Ectodermal cell (in vitro differentiated cells): Measurements from ENCODE around the gene LRP1.

Experiments used
- H3K27ac ChIP-seq: 2 replicates; pipeline ENCODE4 v1.7.0; 2013; ENCODE audit warnings: mild to moderate bottlenecking, low read depth, low read length; ENCODE audit not compliant: insufficient read depth, poor library complexity, severe bottlenecking
- H3K27me3 ChIP-seq: 2 replicates; pipeline ENCODE4 v1.7.0; 2013; ENCODE audit warnings: mild to moderate bottlenecking, low read length; ENCODE audit not compliant: insufficient read depth, control insufficient read depth, poor library complexity, severe bottlenecking
- H3K36me3 ChIP-seq: one replicate; pipeline ENCODE4 v1.7.0; 2013; ENCODE audit warnings: low read length; ENCODE audit not compliant: control insufficient read depth, insufficient read depth
- H3K4me1 ChIP-seq: one replicate; pipeline ENCODE4 v1.7.0; 2013; ENCODE audit warnings: low read length; ENCODE audit not compliant: control insufficient read depth, insufficient read depth
- H3K4me3 ChIP-seq: 2 replicates; pipeline ENCODE4 v1.7.0; 2013; ENCODE audit warnings: low read depth, low read length, control low read depth; ENCODE audit not compliant: insufficient read depth
- H3K9me3 ChIP-seq: 2 replicates; pipeline ENCODE4 v1.7.0; 2013; ENCODE audit warnings: mild to moderate bottlenecking, low read length, moderate library complexity; ENCODE audit not compliant: control insufficient read depth
- WGBS, 2 experiments: methylation state at CpG; one replicate each; pipeline ENCODE4 v1.1.7; 2013; ENCODE audit warnings: missing lambda C conversion rate in 2 of 2; 5-methylcytosine and 5-hydroxymethylcytosine counted together

Gene LRP1

DNA sequence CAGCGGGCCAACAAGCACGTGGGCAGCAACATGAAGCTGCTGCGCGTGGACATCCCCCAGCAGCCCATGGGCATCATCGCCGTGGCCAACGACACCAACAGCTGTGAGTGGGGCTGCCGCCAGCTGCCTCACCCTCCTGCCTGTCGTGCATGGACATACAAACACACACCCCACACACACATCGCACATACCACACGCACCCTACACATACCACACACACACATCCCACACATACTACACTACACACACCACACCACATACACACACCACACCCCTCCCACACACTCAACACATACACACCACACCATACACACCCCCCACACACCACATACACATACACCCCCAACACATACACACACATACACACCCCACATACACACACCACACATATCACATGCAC is 63.1 kb downstream of the LRP1 start:
- 94 to 96% methylated on average over 11 of the region's 11 CpGs for WGBS, 2 experiments
- no peak overlapping the region for H3K4me3 ChIP-seq

DNA sequence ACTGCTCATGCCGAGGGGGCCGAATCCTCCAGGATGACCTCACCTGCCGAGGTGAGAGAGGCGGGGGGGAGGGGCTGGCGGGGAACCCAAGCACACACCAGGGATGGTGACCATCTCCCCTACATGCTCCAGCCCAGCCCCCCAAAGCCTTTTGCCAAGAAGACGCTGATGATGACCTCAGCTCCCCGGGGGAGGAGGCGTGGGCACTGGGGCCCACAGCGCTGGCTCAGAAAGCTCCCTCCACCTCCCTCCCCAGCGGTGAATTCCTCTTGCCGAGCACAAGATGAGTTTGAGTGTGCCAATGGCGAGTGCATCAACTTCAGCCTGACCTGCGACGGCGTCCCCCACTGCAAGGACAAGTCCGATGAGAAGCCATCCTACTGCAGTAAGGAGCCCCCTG is 64.6 kb downstream of the LRP1 start:
- H3K9me3 ChIP-seq: no peaks in the 10 kb centered on the region
- H3K36me3 ChIP-seq: peaks cover 57% of the 10 kb centered on the region
- no peak overlapping the region for H3K4me3 ChIP-seq
- no peak overlapping the region for H3K27ac ChIP-seq
- 94 to 97% methylated on average over 16 of the region's 16 CpGs for WGBS, 2 experiments
- H3K27me3 ChIP-seq: no peaks in the 10 kb centered on the region
- H3K4me1 ChIP-seq: no peaks in the 10 kb centered on the region

More for the DNA sequence above, 63.1 kb downstream of the LRP1 start:
- H3K27ac ChIP-seq: no peak overlapping the region
- H3K27me3 ChIP-seq: no peaks in the 10 kb centered on the region
- H3K4me1 ChIP-seq: no peaks in the 10 kb centered on the region
- H3K9me3 ChIP-seq: no peaks in the 10 kb centered on the region
- peaks cover 61% of the 10 kb centered on the region for H3K36me3 ChIP-seq

DNA sequence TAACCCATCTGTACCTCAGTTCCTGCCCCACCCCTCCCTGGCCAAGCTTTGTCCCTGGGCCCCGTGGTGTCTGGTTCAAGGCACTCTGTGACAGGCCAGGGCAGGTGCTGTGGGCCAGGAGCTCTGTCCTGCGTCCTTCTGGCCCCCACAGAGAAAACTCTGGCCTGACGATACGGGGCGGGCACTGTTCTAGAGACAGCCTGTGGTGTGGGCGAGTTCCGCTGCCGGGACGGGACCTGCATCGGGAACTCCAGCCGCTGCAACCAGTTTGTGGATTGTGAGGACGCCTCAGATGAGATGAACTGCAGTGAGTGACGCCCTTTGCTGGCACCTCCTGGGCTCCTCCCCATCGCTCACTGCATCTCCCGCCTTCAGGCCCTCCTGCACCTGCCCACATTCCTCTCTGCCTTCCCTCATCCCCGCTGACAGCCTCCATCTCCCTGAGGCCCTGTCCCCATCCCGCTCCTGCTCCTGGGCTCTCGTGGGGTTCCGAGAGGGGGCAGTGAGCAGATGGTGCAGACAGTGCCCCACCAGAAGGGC is 65.5 kb downstream of the LRP1 start:
- Histone ChIP-seq H3K4me1 (no peaks in the 10 kb centered on the region), H3K36me3 (peaks cover 64% of the 10 kb centered on the region), H3K4me3 (no peak overlapping the region), H3K27me3 (no peaks in the 10 kb centered on the region), H3K9me3 (no peaks in the 10 kb centered on the region), H3K27ac (no peak overlapping the region)
- WGBS, 2 experiments: 89 to 90% methylated on average over 19 of the region's 19 CpGs

DNA sequence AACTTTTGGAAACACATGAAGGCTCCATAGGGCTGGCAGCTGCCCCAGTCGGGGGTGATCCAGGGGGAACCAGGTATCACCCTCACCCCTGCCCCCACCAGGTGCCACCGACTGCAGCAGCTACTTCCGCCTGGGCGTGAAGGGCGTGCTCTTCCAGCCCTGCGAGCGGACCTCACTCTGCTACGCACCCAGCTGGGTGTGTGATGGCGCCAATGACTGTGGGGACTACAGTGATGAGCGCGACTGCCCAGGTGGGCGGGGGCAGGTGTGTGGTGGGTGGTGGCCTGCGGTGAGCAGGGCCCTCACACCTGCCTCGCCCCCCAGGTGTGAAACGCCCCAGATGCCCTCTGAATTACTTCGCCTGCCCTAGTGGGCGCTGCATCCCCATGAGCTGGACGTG is 66.0 kb downstream of the LRP1 start:
- peaks cover 68% of the 10 kb centered on the region for H3K36me3 ChIP-seq
- WGBS, 2 experiments: 94 to 96% methylated on average over 18 of the region's 18 CpGs
- no peaks in the 10 kb centered on the region for H3K4me1 ChIP-seq
- no peaks in the 10 kb centered on the region for H3K27me3 ChIP-seq
- no peaks in the 10 kb centered on the region for H3K9me3 ChIP-seq
- H3K27ac ChIP-seq: no peak overlapping the region
- H3K4me3 ChIP-seq: no peak overlapping the region

DNA sequence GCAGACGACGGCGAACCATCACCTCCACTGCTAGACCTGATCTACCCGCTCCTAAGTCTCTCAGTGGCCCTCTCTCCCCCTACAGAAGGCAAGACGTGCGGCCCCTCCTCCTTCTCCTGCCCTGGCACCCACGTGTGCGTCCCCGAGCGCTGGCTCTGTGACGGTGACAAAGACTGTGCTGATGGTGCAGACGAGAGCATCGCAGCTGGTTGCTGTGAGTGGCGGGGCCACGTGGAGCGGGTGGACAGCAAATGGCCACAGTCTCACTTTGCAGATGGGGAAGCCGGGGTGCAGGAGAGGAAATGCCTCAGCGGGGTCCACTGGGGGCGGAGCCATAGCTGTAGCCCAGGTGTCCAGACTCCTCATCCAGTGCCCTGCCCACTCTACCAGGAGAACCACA is 66.9 kb downstream of the LRP1 start:
- Histone ChIP-seq H3K9me3 (no peaks in the 10 kb centered on the region), H3K27ac (no peak overlapping the region), H3K4me1 (no peaks in the 10 kb centered on the region), H3K4me3 (no peak overlapping the region), H3K36me3 (peaks cover 68% of the 10 kb centered on the region), H3K27me3 (no peaks in the 10 kb centered on the region)
- 94 to 95% methylated on average over 19 of the region's 19 CpGs for WGBS, 2 experiments

DNA sequence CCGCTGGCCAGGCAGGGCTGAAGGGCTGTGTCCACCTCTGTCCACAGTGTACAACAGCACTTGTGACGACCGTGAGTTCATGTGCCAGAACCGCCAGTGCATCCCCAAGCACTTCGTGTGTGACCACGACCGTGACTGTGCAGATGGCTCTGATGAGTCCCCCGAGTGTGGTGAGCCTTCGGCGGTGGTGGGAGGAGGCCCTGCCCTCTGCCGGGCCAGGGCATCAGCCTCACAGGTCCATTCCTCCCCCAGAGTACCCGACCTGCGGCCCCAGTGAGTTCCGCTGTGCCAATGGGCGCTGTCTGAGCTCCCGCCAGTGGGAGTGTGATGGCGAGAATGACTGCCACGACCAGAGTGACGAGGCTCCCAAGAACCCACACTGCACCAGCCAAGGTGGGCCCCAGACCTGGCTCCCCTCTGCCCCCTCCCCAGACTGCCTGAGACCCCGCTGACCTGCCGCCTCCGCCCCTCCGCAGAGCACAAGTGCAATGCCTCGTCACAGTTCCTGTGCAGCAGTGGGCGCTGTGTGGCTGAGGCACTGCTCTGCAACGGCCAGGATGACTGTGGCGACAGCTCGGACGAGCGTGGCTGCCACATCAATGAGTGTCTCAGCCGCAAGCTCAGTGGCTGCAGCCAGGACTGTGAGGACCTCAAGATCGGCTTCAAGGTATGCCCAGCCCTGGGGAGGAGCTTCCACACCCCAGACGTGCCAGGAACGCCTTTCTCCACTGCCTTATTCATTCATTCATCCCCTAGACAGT is 67.5 kb downstream of the LRP1 start:
- H3K27ac ChIP-seq: no peak overlapping the region
- H3K27me3 ChIP-seq: no peaks in the 10 kb centered on the region
- no peaks in the 10 kb centered on the region for H3K9me3 ChIP-seq
- WGBS, 2 experiments: 92 to 93% methylated on average over 34 of the region's 34 CpGs
- H3K4me3 ChIP-seq: no peak overlapping the region
- H3K36me3 ChIP-seq: peaks cover 67% of the 10 kb centered on the region
- H3K4me1 ChIP-seq: no peaks in the 10 kb centered on the region

DNA sequence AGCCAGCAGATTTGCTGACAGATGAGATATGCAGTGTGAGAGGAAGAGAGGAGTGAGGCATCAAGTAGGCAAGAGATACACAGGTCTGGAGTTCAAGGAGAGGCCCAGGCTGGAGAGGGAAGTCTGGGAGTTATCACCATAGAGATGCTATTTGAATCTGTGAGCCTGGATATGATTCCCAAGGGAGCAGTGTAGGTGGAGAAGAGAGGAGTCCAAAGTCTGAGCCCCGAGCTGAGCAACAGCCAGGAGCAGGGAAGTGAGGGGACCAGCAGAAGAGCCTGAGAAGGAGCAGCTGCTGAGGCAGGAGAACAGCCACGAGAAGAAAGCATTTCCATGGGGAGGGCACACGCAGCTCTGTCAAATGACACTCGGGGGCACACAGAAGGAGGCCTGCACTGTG is 68.2 kb downstream of the LRP1 start:
- Histone ChIP-seq H3K4me3 (no peak overlapping the region), H3K27ac (no peak overlapping the region), H3K36me3 (peaks cover 62% of the 10 kb centered on the region), H3K27me3 (no peaks in the 10 kb centered on the region), H3K4me1 (no peaks in the 10 kb centered on the region), H3K9me3 (no peaks in the 10 kb centered on the region)
- WGBS, 2 experiments: 92 to 95% methylated on average over 4 of the region's 4 CpGs

DNA sequence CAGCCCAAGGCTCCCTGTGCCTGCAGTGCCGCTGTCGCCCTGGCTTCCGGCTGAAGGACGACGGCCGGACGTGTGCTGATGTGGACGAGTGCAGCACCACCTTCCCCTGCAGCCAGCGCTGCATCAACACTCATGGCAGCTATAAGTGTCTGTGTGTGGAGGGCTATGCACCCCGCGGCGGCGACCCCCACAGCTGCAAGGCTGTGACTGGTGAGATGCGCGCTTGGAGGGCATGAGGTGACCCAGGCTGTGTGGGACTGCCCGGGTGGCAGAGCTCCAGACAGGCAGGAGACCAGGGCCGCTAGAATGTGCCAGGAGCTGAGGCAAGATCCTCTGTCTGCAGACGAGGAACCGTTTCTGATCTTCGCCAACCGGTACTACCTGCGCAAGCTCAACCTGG is 68.7 kb downstream of the LRP1 start:
- Histone ChIP-seq H3K4me1 (no peaks in the 10 kb centered on the region), H3K9me3 (no peaks in the 10 kb centered on the region), H3K36me3 (peaks cover 62% of the 10 kb centered on the region), H3K4me3 (no peak overlapping the region), H3K27ac (no peak overlapping the region), H3K27me3 (no peaks in the 10 kb centered on the region)
- 97% methylated on average over 22 of the region's 22 CpGs for WGBS, 2 experiments

DNA sequence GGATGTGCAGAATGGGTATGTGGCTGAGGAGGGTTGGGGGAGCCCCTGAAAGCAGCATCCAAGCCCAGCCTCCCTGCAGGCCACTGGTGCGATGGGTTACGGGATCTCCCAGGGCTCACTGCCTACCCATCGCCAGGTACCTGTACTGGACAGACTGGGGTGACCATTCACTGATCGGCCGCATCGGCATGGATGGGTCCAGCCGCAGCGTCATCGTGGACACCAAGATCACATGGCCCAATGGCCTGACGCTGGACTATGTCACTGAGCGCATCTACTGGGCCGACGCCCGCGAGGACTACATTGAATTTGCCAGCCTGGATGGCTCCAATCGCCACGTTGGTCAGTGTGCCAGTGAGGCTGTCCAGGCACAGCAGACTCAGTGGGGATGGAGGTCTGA is 70.0 kb downstream of the LRP1 start:
- no peaks in the 10 kb centered on the region for H3K4me1 ChIP-seq
- no peaks in the 10 kb centered on the region for H3K27me3 ChIP-seq
- no peak overlapping the region for H3K4me3 ChIP-seq
- H3K9me3 ChIP-seq: no peaks in the 10 kb centered on the region
- peaks cover 61% of the 10 kb centered on the region for H3K36me3 ChIP-seq
- H3K27ac ChIP-seq: no peak overlapping the region
- 95 to 97% methylated on average over 17 of the region's 17 CpGs for WGBS, 2 experiments

DNA sequence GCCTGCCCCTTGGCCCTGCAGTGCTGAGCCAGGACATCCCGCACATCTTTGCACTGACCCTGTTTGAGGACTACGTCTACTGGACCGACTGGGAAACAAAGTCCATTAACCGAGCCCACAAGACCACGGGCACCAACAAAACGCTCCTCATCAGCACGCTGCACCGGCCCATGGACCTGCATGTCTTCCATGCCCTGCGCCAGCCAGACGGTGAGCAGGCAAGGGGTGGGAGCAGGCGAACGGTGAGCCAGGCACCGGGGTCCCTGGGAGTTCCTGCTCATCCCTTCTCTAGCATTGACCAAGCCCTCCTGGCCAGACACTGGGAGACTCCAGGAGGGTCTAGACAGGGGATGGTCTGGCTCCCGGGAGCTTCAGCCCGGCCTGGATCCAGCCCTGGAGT is 70.9 kb downstream of the LRP1 start:
- Histone ChIP-seq H3K9me3 (no peaks in the 10 kb centered on the region), H3K4me3 (no peak overlapping the region), H3K27me3 (no peaks in the 10 kb centered on the region), H3K36me3 (peaks cover 59% of the 10 kb centered on the region), H3K27ac (no peak overlapping the region), H3K4me1 (no peaks in the 10 kb centered on the region)
- WGBS, 2 experiments: 90 to 91% methylated on average over 15 of the region's 15 CpGs
